B cell (primary cell): ENCODE data around the gene SMAD7. TPM values are rescaled to one million over a fixed set of nuclear protein-coding genes. Genes with fewer than 3 reads are reported as not detected.

ENCODE experiments used
- ATAC-seq: fragments of 200-7000 bp; cut with Tn5 transposase; one replicate; pipeline ENCODE4 v1.10.0; 2021; ENCODE audit warnings: low read depth, mild to moderate bottlenecking, moderate number of reproducible peaks, moderate library complexity
- CTCF ChIA-PET: fragments of 350-600 bp; sonication (Branson Sonifier 250); formaldehyde crosslinking; loops from one replicate; lab custom pipeline; 2021; ENCODE audit warnings: antibody characterized with exemption, inconsistent platforms; lab: Charles Lee
- POLR2A ChIA-PET: fragments of 350-600 bp; sonication (Branson Sonifier 250); formaldehyde crosslinking; loops from one replicate; lab custom pipeline; 2021; ENCODE audit warnings: antibody characterized with exemption; lab: Charles Lee
- DNase-seq: peaks from one replicate; pipeline ENCODE4 v3.0.0; 2013
- H2AFZ ChIP-seq: 2 replicates; pipeline ENCODE4 v1.6.1; 2012; ENCODE audit warnings: mild to moderate bottlenecking, low read depth, low read length; ENCODE audit not compliant: insufficient read depth, poor library complexity, severe bottlenecking
- H3K27ac ChIP-seq, 2 donors: 1 replicate in 1 of 2; 2 replicates in 1 of 2; pipeline ENCODE4 v1.5.1; 2012 to 2013; ENCODE audit warnings: low read length in 2 of 2, mild to moderate bottlenecking in 2 of 2, moderate library complexity in 1 of 2
- H3K27me3 ChIP-seq, 4 experiments: fragments of 200-600 bp in 1 of 4; sonication (generic) in 1 of 4; replicated peaks in 1 of 4; 1 replicate in 2 of 4; 2 replicates in 2 of 4; pipeline versions ENCODE4 v1.6.1 to v1.7.0; 2013 to 2016; ENCODE audit warnings: low read length in 3 of 4, mild to moderate bottlenecking in 2 of 4, mixed read lengths in 1 of 4, moderate library complexity in 1 of 4; ENCODE audit not compliant: insufficient read depth in 4 of 4, control insufficient read depth in 3 of 4; ENCODE audit errors: control extremely low read depth in 1 of 4
- H3K36me3 ChIP-seq, 2 experiments: replicated peaks in 1 of 2; 1 replicate in 1 of 2; 2 replicates in 1 of 2; pipeline versions ENCODE4 v1.6.1 to v1.7.1; 2013; ENCODE audit warnings: low read length in 1 of 2; ENCODE audit not compliant: insufficient read depth in 2 of 2, control insufficient read depth in 1 of 2; ENCODE audit errors: control extremely low read depth in 1 of 2, extremely low read depth in 1 of 2
- H3K4me1 ChIP-seq, 2 donors: fragments of 200-600 bp in 1 of 2; sonication (generic) in 1 of 2; 1 replicate in 1 of 2; 2 replicates in 1 of 2; pipeline versions ENCODE4 v1.5.1 to v1.6.1; 2013 to 2017; ENCODE audit warnings: low read length in 2 of 2; ENCODE audit not compliant: control insufficient read depth in 2 of 2, insufficient read depth in 2 of 2
- H3K4me2 ChIP-seq: replicated peaks from 2 replicates; pipeline ENCODE3; 2012; ENCODE audit warnings: mild to moderate bottlenecking, low read depth, low read length; ENCODE audit not compliant: poor library complexity, severe bottlenecking
- H3K4me3 ChIP-seq, 5 experiments: fragments of 200-600 bp in 1 of 5; sonication (generic) in 1 of 5; 1 replicate in 3 of 5; 2 replicates in 2 of 5; pipeline versions ENCODE4 v1.5.1 to v1.7.0; 2011 to 2016; ENCODE audit warnings: low read length in 4 of 5, mild to moderate bottlenecking in 4 of 5, low read depth in 2 of 5, control low read depth in 1 of 5, moderate library complexity in 1 of 5; ENCODE audit not compliant: insufficient read depth in 1 of 5; ENCODE audit errors: control extremely low read depth in 1 of 5, extremely low read depth in 1 of 5
- H3K79me2 ChIP-seq: fragments of 200-600 bp; sonication (generic); one replicate; pipeline ENCODE4 v1.6.0; 2016; ENCODE audit warnings: low read length; ENCODE audit not compliant: control insufficient read depth, insufficient read depth
- H3K9ac ChIP-seq: fragments of 200-600 bp; sonication (generic); 2 replicates; pipeline ENCODE4 v1.6.1; 2017; ENCODE audit warnings: mild to moderate bottlenecking, low read length, moderate library complexity
- H3K9me3 ChIP-seq, 3 donors: one replicate each; pipeline versions ENCODE4 v1.6.1 to v1.7.1; 2013; ENCODE audit warnings: low read length in 2 of 3; ENCODE audit not compliant: control insufficient read depth in 2 of 3, insufficient read depth in 1 of 3; ENCODE audit errors: control extremely low read depth in 1 of 3
- H4K20me1 ChIP-seq: 2 replicates; pipeline ENCODE4 v1.6.0; 2012; ENCODE audit warnings: mild to moderate bottlenecking, low read length; ENCODE audit not compliant: insufficient read depth, control insufficient read depth, poor library complexity, severe bottlenecking
- H3K27ac Mint-ChIP-seq: one replicate; pipeline ENCODE4 v1.8.0; 2021; ENCODE audit warnings: mixed read lengths
- H3K27me3 Mint-ChIP-seq: one replicate; pipeline ENCODE4 v1.8.0; 2021; ENCODE audit warnings: mixed read lengths
- H3K4me1 Mint-ChIP-seq: one replicate; pipeline ENCODE4 v1.8.0; 2021; ENCODE audit warnings: mixed read lengths
- H3K4me3 Mint-ChIP-seq: one replicate; pipeline ENCODE4 v1.8.0; 2021; ENCODE audit warnings: mixed read lengths
- H3K9me3 Mint-ChIP-seq: one replicate; pipeline ENCODE4 v1.8.0; 2022; ENCODE audit warnings: mixed read lengths; ENCODE audit not compliant: insufficient read depth
- EZH2 ChIP-seq: IDR thresholded peaks from 2 replicates; pipeline ENCODE4 v1.6.1; 2012; ENCODE audit warnings: borderline replicate concordance, low read depth, mild to moderate bottlenecking, moderate library complexity, low read length; ENCODE audit not compliant: insufficient read depth, poor library complexity, severe bottlenecking
- WGBS: methylation state at CpG from one replicate; pipeline ENCODE4 v1.1.5; 2013; ENCODE audit warnings: missing lambda C conversion rate; ENCODE audit not compliant: insufficient coverage; 5-methylcytosine and 5-hydroxymethylcytosine counted together
- intact Hi-C: fragments of 100-400 bp; cut with micrococcal nuclease; formaldehyde crosslinking; loops from one replicate; pipeline ENCODE4 v1.10.0; 2022
- polyA plus RNA-seq: library from polyadenylated mRNA; depleted of rRNA; stranded (reverse); fragments of >200 nt; gene quantifications from 2 replicates; pipeline ENCODE4 v1.2.3, GENCODE V29; 2012
- total RNA-seq, 2 donors: library from RNA; stranded (reverse); fragments of 120-200 nt in 1 of 2; gene quantifications; 1 replicate in 1 of 2; 2 replicates in 1 of 2; pipeline versions ENCODE4 v1.2.3 to v1.2.4, GENCODE V29; 2013 to 2022
- TF ChIP-seq, protein P1 (sequence below): fragments of 200-600 bp; IDR thresholded peaks from one replicate; pipeline ENCODE4 v1.8.0; 2022; ENCODE audit warnings: antibody characterized with exemption, mild to moderate bottlenecking

SMAD7 gene
- total and polyA plus RNA-seq, 2 donors (not counting 1 experiment from before 2014, with no cell fraction given) = 10.1 to 20.9 TPM

DNA sequence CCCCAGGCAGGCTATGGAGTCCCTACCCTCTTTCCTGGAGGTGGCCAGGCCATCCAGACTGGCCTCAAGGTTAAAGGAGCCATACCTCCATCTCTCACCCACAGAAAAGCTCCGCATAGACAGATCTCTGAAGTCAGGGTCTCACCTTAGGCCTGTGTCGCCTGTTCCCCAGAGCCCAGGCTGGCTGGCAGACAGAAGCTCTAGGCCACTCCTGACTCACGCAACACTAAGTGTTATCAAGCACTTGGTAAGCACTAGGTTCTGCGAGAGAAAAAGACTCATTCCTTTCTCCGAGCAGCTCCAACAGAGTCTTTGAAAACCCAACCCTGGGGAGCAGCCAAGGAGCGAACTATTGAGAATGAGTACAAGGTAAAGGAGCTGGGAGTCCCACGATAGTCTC is 6.1 kb downstream of the SMAD7 start:
- Mint-ChIP-seq H3K9me3 (no peaks in the 10 kb centered on the region), H3K4me1 (peaks cover 71% of the 10 kb centered on the region), H3K4me3 (no peak overlapping the region), H3K27ac (no peak overlapping the region), H3K27me3 (no peaks in the 10 kb centered on the region)
- Histone ChIP-seq H4K20me1 (peaks cover 14% of the 10 kb centered on the region), H2AFZ (no peak overlapping the region), H3K27ac (no peak overlapping the region), H3K36me3 (no peaks in the 10 kb centered on the region), H3K4me3 (no peak overlapping the region), H3K79me2 (peaks cover 89% of the 10 kb centered on the region), H3K4me1 (peaks cover 45 to 64% of the 10 kb centered on the region in 2 donors), H3K9ac (no peak overlapping the region), H3K27me3 (peaks cover 0 to 2% (median 0%) of the 10 kb centered on the region in 4 experiments), H3K4me2 (no peak overlapping the region), H3K9me3 (no peaks in the 10 kb centered on the region)
- TF ChIP-seq EZH2 = no peak
- TF ChIP-seq, protein P1, sequence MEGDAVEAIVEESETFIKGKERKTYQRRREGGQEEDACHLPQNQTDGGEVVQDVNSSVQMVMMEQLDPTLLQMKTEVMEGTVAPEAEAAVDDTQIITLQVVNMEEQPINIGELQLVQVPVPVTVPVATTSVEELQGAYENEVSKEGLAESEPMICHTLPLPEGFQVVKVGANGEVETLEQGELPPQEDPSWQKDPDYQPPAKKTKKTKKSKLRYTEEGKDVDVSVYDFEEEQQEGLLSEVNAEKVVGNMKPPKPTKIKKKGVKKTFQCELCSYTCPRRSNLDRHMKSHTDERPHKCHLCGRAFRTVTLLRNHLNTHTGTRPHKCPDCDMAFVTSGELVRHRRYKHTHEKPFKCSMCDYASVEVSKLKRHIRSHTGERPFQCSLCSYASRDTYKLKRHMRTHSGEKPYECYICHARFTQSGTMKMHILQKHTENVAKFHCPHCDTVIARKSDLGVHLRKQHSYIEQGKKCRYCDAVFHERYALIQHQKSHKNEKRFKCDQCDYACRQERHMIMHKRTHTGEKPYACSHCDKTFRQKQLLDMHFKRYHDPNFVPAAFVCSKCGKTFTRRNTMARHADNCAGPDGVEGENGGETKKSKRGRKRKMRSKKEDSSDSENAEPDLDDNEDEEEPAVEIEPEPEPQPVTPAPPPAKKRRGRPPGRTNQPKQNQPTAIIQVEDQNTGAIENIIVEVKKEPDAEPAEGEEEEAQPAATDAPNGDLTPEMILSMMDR = no peak
- intact Hi-C loops = loop anchor here (5.0 kb wide), 1 partner anchor 32 kb away; no protein-coding TSS in a partner anchor
- WGBS = 98% methylated on average over 6 of the region's 7 CpGs
- ATAC-seq = no peak
- ChIA-PET CTCF (interaction anchor here (0.8 to 1.0 kb wide), 3 partner anchors 10 to 47 kb away, joined by 3 read pairs; no protein-coding TSS in a partner anchor), POLR2A (no interaction called here)
- no peak for DNase-seq

- Histone ChIP-seq H3K9ac (no peak overlapping the region), H3K27ac (no peak overlapping the region), H3K9me3 (no peaks in the 10 kb centered on the region), H3K4me3 (no peak overlapping the region), H3K36me3 (no peaks in the 10 kb centered on the region), H4K20me1 (peaks cover 14% of the 10 kb centered on the region), H3K27me3 (no peaks in the 10 kb centered on the region), H3K4me2 (no peak overlapping the region), H2AFZ (no peak overlapping the region), H3K79me2 (peaks cover 87% of the 10 kb centered on the region), H3K4me1 (peaks cover 41 to 62% of the 10 kb centered on the region in 2 donors)
- TF ChIP-seq, protein P1 = no peak
- no peak for TF ChIP-seq EZH2
- Mint-ChIP-seq H3K4me1 (peaks cover 72% of the 10 kb centered on the region), H3K27ac (no peak overlapping the region), H3K4me3 (no peak overlapping the region), H3K27me3 (no peaks in the 10 kb centered on the region), H3K9me3 (no peaks in the 10 kb centered on the region)
- 79% methylated on average over 4 of the region's 8 CpGs for WGBS
- no peak for DNase-seq
- ChIA-PET POLR2A (no interaction called here), CTCF (interaction anchor here (1.0 kb wide), 1 partner anchor 10 kb away, joined by 3 read pairs; no protein-coding TSS in a partner anchor)
- ATAC-seq = no peak
- intact Hi-C loops = no loop called here
Measured at GRCh38 chr18:48943736-48944527, 6.8 kb downstream of the SMAD7 start.
